Chondrocyte (in vitro differentiated cells): Measurements from ENCODE around the gene MTURN. TPM values are rescaled to one million over a fixed set of nuclear protein-coding genes. Genes with fewer than 3 reads are reported as not detected.

Experiments used
- DNase-seq: peaks from one replicate; pipeline ENCODE4 v3.0.0; 2021; ENCODE audit warnings: mixed read lengths, low spot score
- H3K27ac Mint-ChIP-seq: one replicate; pipeline ENCODE4 v1.8.0; 2021; ENCODE audit warnings: mild to moderate bottlenecking, moderate library complexity, mixed read lengths; ENCODE audit not compliant: unreplicated experiment
- H3K27me3 Mint-ChIP-seq: 2 replicates; pipeline ENCODE4 v1.8.0; 2021; ENCODE audit warnings: low read depth, mixed read lengths
- H3K36me3 Mint-ChIP-seq: 2 replicates; pipeline ENCODE4 v1.8.0; 2021; ENCODE audit warnings: low read depth, mixed read lengths
- H3K4me1 Mint-ChIP-seq: 2 replicates; pipeline ENCODE4 v1.8.0; 2021; ENCODE audit warnings: low read depth, mild to moderate bottlenecking, mixed read lengths
- H3K4me3 Mint-ChIP-seq: one replicate; pipeline ENCODE4 v1.8.0; 2021; ENCODE audit warnings: mild to moderate bottlenecking, moderate library complexity, mixed read lengths; ENCODE audit not compliant: unreplicated experiment
- H3K9me3 Mint-ChIP-seq: 2 replicates; pipeline ENCODE4 v1.8.0; 2021; ENCODE audit warnings: low read depth, mixed read lengths
- CTCF ChIP-seq: fragments of 200-600 bp; sonication (generic); IDR thresholded peaks from 2 replicates; pipeline ENCODE4 v1.5.0; 2021; ENCODE audit warnings: antibody characterized with exemption, mild to moderate bottlenecking, moderate library complexity
- total RNA-seq: library from RNA; stranded (reverse); gene quantifications from 3 replicates; pipeline ENCODE4 v1.2.1, GENCODE V29; 2021

The MTURN gene
- total RNA-seq, 1 donor from 2014 or later, result 15.7 TPM

- Mint-ChIP-seq H3K4me3 (no peak overlapping the region), H3K27me3 (no peaks in the 10 kb centered on the region), H3K27ac (no peak overlapping the region), H3K4me1 (no peaks in the 10 kb centered on the region), H3K36me3 (peaks cover 12% of the 10 kb centered on the region), H3K9me3 (peaks cover 23% of the 10 kb centered on the region)
- no peak for TF ChIP-seq CTCF
- no peak for DNase-seq
Measured at GRCh38 chr7:30199271-30199670, 64.5 kb downstream of the MTURN start.

GRCh38 chr7:30200591-30200990 lies 65.8 kb downstream of the MTURN start:
- TF ChIP-seq CTCF, result no peak
- Mint-ChIP-seq H3K4me1 (no peaks in the 10 kb centered on the region), H3K9me3 (peaks cover 15% of the 10 kb centered on the region), H3K27ac (no peak overlapping the region), H3K36me3 (peaks cover 9% of the 10 kb centered on the region), H3K27me3 (no peaks in the 10 kb centered on the region), H3K4me3 (no peak overlapping the region)
- no peak for DNase-seq

GRCh38 chr7:30201161-30201666 lies 66.4 kb downstream of the MTURN start:
- peaks cover 4% of the 10 kb centered on the region for H3K36me3 Mint-ChIP-seq

GRCh38 chr7:30201921-30202320 lies 67.1 kb downstream of the MTURN start:
- Mint-ChIP-seq H3K9me3 (peaks cover 3% of the 10 kb centered on the region), H3K27ac (no peak overlapping the region), H3K27me3 (no peaks in the 10 kb centered on the region), H3K36me3 (peaks cover 4% of the 10 kb centered on the region), H3K4me1 (no peaks in the 10 kb centered on the region), H3K4me3 (no peak overlapping the region)
- no peak for TF ChIP-seq CTCF
- no peak for DNase-seq

More at GRCh38 chr7:30201161-30201666, 66.4 kb downstream of the MTURN start:
- Mint-ChIP-seq H3K27me3 (no peaks in the 10 kb centered on the region), H3K4me3 (no peak overlapping the region), H3K4me1 (no peaks in the 10 kb centered on the region), H3K27ac (no peak overlapping the region), H3K9me3 (peaks cover 11% of the 10 kb centered on the region)
- DNase-seq, result no peak
- TF ChIP-seq CTCF, result no peak

GRCh38 chr7:30202671-30203070 lies 67.9 kb downstream of the MTURN start:
- H3K27me3 Mint-ChIP-seq, result no peaks in the 10 kb centered on the region
- DNase-seq, result no peak
- H3K27ac Mint-ChIP-seq, result no peak overlapping the region
- no peak for TF ChIP-seq CTCF
- H3K4me3 Mint-ChIP-seq, result no peak overlapping the region
- peaks cover 2% of the 10 kb centered on the region for H3K36me3 Mint-ChIP-seq
- H3K9me3 Mint-ChIP-seq, result no peaks in the 10 kb centered on the region
- H3K4me1 Mint-ChIP-seq, result no peaks in the 10 kb centered on the region
